SK-N-SH (cell line): ENCODE measurements around the gene ST3GAL6. TPM values are rescaled to one million over a fixed set of nuclear protein-coding genes. Genes with fewer than 3 reads are reported as not detected.
A peak's percentile ranks its signal among the peaks of the same experiment; 100 is the strongest.

Experiments used
- CTCF ChIA-PET: fragments of 300-600, 350-600 bp; formaldehyde crosslinking; extraction: SDS; loops from one replicate; lab custom pipeline; 2021; lab: Yijun Ruan, JAX
- POLR2A ChIA-PET: fragments of 350-600 bp; sonication (Branson Sonifier 250); formaldehyde crosslinking; extraction: SDS; loops from one replicate; lab custom pipeline; 2020; ENCODE audit warnings: antibody characterized with exemption, inconsistent platforms; lab: Yijun Ruan, JAX
- DNase-seq: peaks from one replicate; pipeline ENCODE4 v3.0.0; 2012
- H2AFZ ChIP-seq: fragments of 200-600 bp; sonication (generic); 2 replicates; pipeline ENCODE4 v1.8.1; 2016; ENCODE audit warnings: antibody characterized with exemption, mild to moderate bottlenecking, low read depth
- H3F3A ChIP-seq: fragments of 200-600 bp; sonication (generic); replicated peaks from 2 replicates; pipeline ENCODE3; 2016; ENCODE audit warnings: antibody characterized with exemption, mild to moderate bottlenecking; ENCODE audit not compliant: insufficient read depth
- H3K27ac ChIP-seq, 2 experiments: fragments of 200-500 bp in 1 of 2; fragments of 200-600 bp in 1 of 2; sonication (Bioruptor generic) in 1 of 2; sonication (generic), shearing (Covaris generic) in 1 of 2; 2 replicates each; pipeline versions ENCODE4 v1.5.1 to v1.6.1; 2014 to 2016; ENCODE audit warnings: low read depth in 2 of 2, inconsistent platforms in 1 of 2, low read length in 1 of 2, mild to moderate bottlenecking in 1 of 2, mixed read lengths in 1 of 2
- H3K27me3 ChIP-seq: fragments of 200-600 bp; sonication (generic), shearing (Covaris generic); 2 replicates; pipeline ENCODE4 v1.6.1; 2016; ENCODE audit warnings: mixed run types; ENCODE audit not compliant: insufficient read depth
- H3K36me3 ChIP-seq, 2 experiments: fragments of 200-500 bp in 1 of 2; fragments of 200-600 bp in 1 of 2; sonication (Bioruptor generic) in 1 of 2; sonication (generic) in 1 of 2; replicated peaks in 1 of 2; 2 replicates each; pipeline versions ENCODE3 to v1.5.1; 2014 to 2016; ENCODE audit warnings: low read length in 1 of 2, mild to moderate bottlenecking in 1 of 2; ENCODE audit not compliant: insufficient read depth in 2 of 2, control insufficient read depth in 1 of 2
- H3K4me1 ChIP-seq, 2 experiments: fragments of 200-500 bp in 1 of 2; fragments of 200-600 bp in 1 of 2; sonication (Bioruptor generic) in 1 of 2; sonication (generic), shearing (Covaris generic) in 1 of 2; 2 replicates each; pipeline versions ENCODE4 v1.5.1 to v1.6.1; 2014 to 2016; ENCODE audit warnings: low read depth in 1 of 2, low read length in 1 of 2, mixed run types in 1 of 2; ENCODE audit not compliant: insufficient read depth in 2 of 2, control insufficient read depth in 1 of 2
- H3K4me2 ChIP-seq: fragments of 200-600 bp; sonication (generic), shearing (Covaris generic); 2 replicates; pipeline ENCODE4 v1.6.1; 2017; ENCODE audit warnings: mixed run types
- H3K4me3 ChIP-seq, 2 experiments: fragments of 200-500 bp in 1 of 2; fragments of 200-600 bp in 1 of 2; sonication (Bioruptor generic) in 1 of 2; sonication (generic), shearing (Covaris generic) in 1 of 2; 2 replicates each; pipeline versions ENCODE4 v1.5.1 to v1.8.1; 2014 to 2016; ENCODE audit warnings: low read depth in 2 of 2, inconsistent platforms in 1 of 2, low read length in 1 of 2, mild to moderate bottlenecking in 1 of 2, mixed read lengths in 1 of 2, moderate library complexity in 1 of 2
- H3K79me2 ChIP-seq: fragments of 200-600 bp; sonication (generic); 2 replicates; pipeline ENCODE4 v1.8.1; 2017; ENCODE audit warnings: mild to moderate bottlenecking; ENCODE audit not compliant: insufficient read depth
- H3K9ac ChIP-seq: fragments of 200-600 bp; sonication (generic); 2 replicates; pipeline ENCODE4 v1.6.1; 2017; ENCODE audit warnings: mixed run types
- H3K9me2 ChIP-seq: fragments of 200-600 bp; sonication (generic); 2 replicates; pipeline ENCODE4 v1.6.1; 2017; ENCODE audit warnings: mixed run types
- H3K9me3 ChIP-seq: fragments of 200-600 bp; sonication (generic); 2 replicates; pipeline ENCODE4 v1.6.1; 2017; ENCODE audit warnings: mixed run types, mild to moderate bottlenecking, moderate library complexity
- H4K20me1 ChIP-seq: fragments of 200-600 bp; sonication (generic); 2 replicates; pipeline ENCODE4 v1.6.1; 2017; ENCODE audit warnings: mild to moderate bottlenecking, mixed run types; ENCODE audit not compliant: insufficient read depth
- EP300 ChIP-seq, 2 experiments: IDR thresholded peaks; 2 replicates each; pipeline versions ENCODE4 v1.4.0 to v1.6.1; 2012; ENCODE audit warnings: borderline replicate concordance in 1 of 2, low read depth in 1 of 2, low read length in 1 of 2
- EZH2phosphoT487 ChIP-seq: fragments of 200-600 bp; sonication (generic); IDR thresholded peaks from 2 replicates; pipeline ENCODE4 v1.6.1; 2017; ENCODE audit warnings: low read depth, mixed run types, mild to moderate bottlenecking, antibody characterized with exemption, moderate library complexity, borderline replicate concordance
- FOSL2 ChIP-seq: IDR thresholded peaks from 2 replicates; pipeline ENCODE4 v1.4.0; 2012; ENCODE audit warnings: low read depth, mild to moderate bottlenecking, moderate library complexity, borderline replicate concordance
- FOXJ3 ChIP-seq: sonication (generic); formaldehyde crosslinking; IDR thresholded peaks from 2 replicates; pipeline ENCODE4 v1.5.1; 2020; ENCODE audit warnings: mild to moderate bottlenecking, missing genetic modification reagents
- FOXM1 ChIP-seq: IDR thresholded peaks from 2 replicates; pipeline ENCODE4 v1.4.0; 2012; ENCODE audit warnings: low read depth, mild to moderate bottlenecking
- GABPA ChIP-seq: IDR thresholded peaks from 2 replicates; pipeline ENCODE4 v1.4.0; 2012; ENCODE audit warnings: low read depth, mild to moderate bottlenecking
- GATA2 ChIP-seq: sonication (generic); formaldehyde crosslinking; IDR thresholded peaks from 2 replicates; pipeline ENCODE4 v1.5.0; 2020; ENCODE audit warnings: mild to moderate bottlenecking, missing genetic modification reagents
- MEF2A ChIP-seq: IDR thresholded peaks from 2 replicates; pipeline ENCODE4 v1.4.0; 2012; ENCODE audit warnings: low read depth, borderline replicate concordance
- MXI1 ChIP-seq: IDR thresholded peaks from 2 replicates; pipeline ENCODE4 v1.6.1; 2012; ENCODE audit warnings: mild to moderate bottlenecking, low read depth, low read length, improper control_type of control experiment
- NFIC ChIP-seq: IDR thresholded peaks from 2 replicates; pipeline ENCODE4 v1.4.0; 2012; ENCODE audit warnings: borderline replicate concordance
- NRF1 ChIP-seq: IDR thresholded peaks from 2 replicates; pipeline ENCODE4 v1.6.1; 2012; ENCODE audit warnings: low read depth, mild to moderate bottlenecking, low read length
- RAD21 ChIP-seq: IDR thresholded peaks from 2 replicates; pipeline ENCODE4 v1.6.1; 2012; ENCODE audit warnings: mild to moderate bottlenecking, low read length
- RCOR1 ChIP-seq: fragments of 150-350 bp; IDR thresholded peaks from 2 replicates; pipeline ENCODE4 v1.6.1; 2017; ENCODE audit warnings: antibody characterized with exemption, low read length
- RFX5 ChIP-seq: IDR thresholded peaks from 2 replicates; pipeline ENCODE4 v1.6.1; 2012; ENCODE audit warnings: mild to moderate bottlenecking, improper control_type of control experiment, low read length
- RXRA ChIP-seq: IDR thresholded peaks from 2 replicates; pipeline ENCODE4 v1.4.0; 2012; ENCODE audit warnings: low read depth, mild to moderate bottlenecking, borderline replicate concordance
- TAF1 ChIP-seq: IDR thresholded peaks from 2 replicates; pipeline ENCODE4 v1.6.1; 2012; ENCODE audit warnings: low read depth, mild to moderate bottlenecking, low read length, moderate library complexity, borderline replicate concordance
- TCF12 ChIP-seq: IDR thresholded peaks from 2 replicates; pipeline ENCODE4 v1.4.0; 2012
- TEAD4 ChIP-seq: IDR thresholded peaks from 2 replicates; pipeline ENCODE4 v1.4.0; 2012; ENCODE audit warnings: mild to moderate bottlenecking, borderline replicate concordance; ENCODE audit not compliant: insufficient read depth
- YY1 ChIP-seq: IDR thresholded peaks from 2 replicates; pipeline ENCODE4 v1.4.0; 2012; ENCODE audit warnings: low read depth, mild to moderate bottlenecking
- WGBS: methylation state at CpG from one replicate; pipeline ENCODE4 v1.1.6; 2017; ENCODE audit warnings: low lambda C conversion rate; 5-methylcytosine and 5-hydroxymethylcytosine counted together
- polyA plus RNA-seq, 3 experiments: library from polyadenylated mRNA; depleted of rRNA; stranded (reverse); fragments of >200 nt; gene quantifications; 2 replicates each; pipeline ENCODE4 v1.2.3, GENCODE V29; 2012
- TF ChIP-seq, protein P1 (sequence below): IDR thresholded peaks from 2 replicates; pipeline ENCODE4 v1.4.0; 2012; ENCODE audit warnings: low read depth, borderline replicate concordance
- TF ChIP-seq, protein P2 (sequence below): IDR thresholded peaks from 2 replicates; pipeline ENCODE4; 2012
- TF ChIP-seq, protein P3 (sequence below): IDR thresholded peaks from 2 replicates; pipeline ENCODE4 v1.4.0; 2012; ENCODE audit warnings: low read depth, borderline replicate concordance
- TF ChIP-seq, protein P4 (sequence below): IDR thresholded peaks from 2 replicates; pipeline ENCODE4 v1.4.0; 2012; ENCODE audit warnings: low read depth
- TF ChIP-seq, protein P5 (sequence below): fragments of 150-350 bp; IDR thresholded peaks from 2 replicates; pipeline ENCODE4 v1.6.1; 2017; ENCODE audit warnings: antibody characterized with exemption, low read length, low read depth, borderline replicate concordance
- TF ChIP-seq, protein P6 (sequence below): fragments of 150-350 bp; IDR thresholded peaks from 2 replicates; pipeline ENCODE4 v1.6.1; 2016; ENCODE audit warnings: mild to moderate bottlenecking, low read depth, low read length

ST3GAL6 gene
- polyA plus RNA-seq, 1 of the 3 experiments (the other 2 are of a cell fraction) = 16.3 TPM

DNA sequence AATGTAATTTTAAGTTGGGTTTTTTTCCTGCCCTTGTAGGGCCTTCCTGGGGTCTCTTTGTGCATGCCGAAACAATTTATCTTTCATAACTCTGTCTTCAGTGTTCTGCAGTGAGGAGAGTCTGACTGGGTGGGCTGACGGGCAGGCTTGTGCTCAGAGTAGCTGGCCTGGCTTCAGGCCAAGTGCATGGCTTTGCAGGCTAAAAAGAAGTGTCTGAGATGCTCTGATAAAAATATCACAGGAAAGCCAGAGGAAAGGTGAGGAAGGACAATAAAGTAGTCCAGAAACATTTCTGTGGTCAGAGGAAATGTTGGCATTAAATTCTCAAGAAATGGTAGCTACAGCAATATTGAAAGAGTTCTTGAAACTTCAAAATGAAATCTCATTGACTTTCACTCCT, 25.5 kb downstream of the ST3GAL6 start:
- no peak overlapping the region for H2AFZ ChIP-seq
- H3K79me2 ChIP-seq = no peaks in the 10 kb centered on the region
- H3K9me3 ChIP-seq = no peaks in the 10 kb centered on the region
- no peaks in the 10 kb centered on the region for H3K27me3 ChIP-seq
- peaks cover 3 to 60% of the 10 kb centered on the region in 2 experiments for H3K36me3 ChIP-seq
- no peak overlapping the region for H3K4me2 ChIP-seq
- H3K27ac ChIP-seq = peak overlapping the region; percentile 19 to 82; a peak in 3 of 4 replicates
- peaks cover 8% of the 10 kb centered on the region; the same call in 1 of the 2 replicates for H4K20me1 ChIP-seq
- CTCF ChIA-PET = interaction anchor here (0.9 to 3.8 kb wide), 4 partner anchors 23 to 206 kb away, joined by 3 to 21 read pairs (median 4); no protein-coding TSS in a partner anchor
- no peak overlapping the region for H3K4me3 ChIP-seq
- peaks cover 70% of the 10 kb centered on the region for H3F3A ChIP-seq
- H3K9me2 ChIP-seq = no peaks in the 10 kb centered on the region
- no peak overlapping the region for H3K9ac ChIP-seq
- peaks cover 15 to 18% of the 10 kb centered on the region in 2 experiments for H3K4me1 ChIP-seq
- 27% methylated on average over 2 of the region's 2 CpGs for whole genome bisulfite sequencing
- POLR2A ChIA-PET = interaction anchor here (0.9 kb wide), 1 partner anchor 55 kb away, joined by 3 read pairs; no protein-coding TSS in a partner anchor
- peak; percentile 49 for DNase-seq
- TF ChIP-seq TEAD4 = no peak
- TF ChIP-seq NFIC = peak; percentile 82
- TF ChIP-seq, protein P1, sequence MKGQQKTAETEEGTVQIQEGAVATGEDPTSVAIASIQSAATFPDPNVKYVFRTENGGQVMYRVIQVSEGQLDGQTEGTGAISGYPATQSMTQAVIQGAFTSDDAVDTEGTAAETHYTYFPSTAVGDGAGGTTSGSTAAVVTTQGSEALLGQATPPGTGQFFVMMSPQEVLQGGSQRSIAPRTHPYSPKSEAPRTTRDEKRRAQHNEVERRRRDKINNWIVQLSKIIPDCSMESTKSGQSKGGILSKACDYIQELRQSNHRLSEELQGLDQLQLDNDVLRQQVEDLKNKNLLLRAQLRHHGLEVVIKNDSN = no peak
- 0 out of 4 replicates have a peak, but pooled peaks have one; percentile 21 to 35 for TF ChIP-seq EP300 (IDR thresholded peaks at IDR 0.05; ENCODE audit: borderline replicate concordance in 1 of 2, low read depth in 1 of 2, low read length in 1 of 2)
- TF ChIP-seq, protein P2, sequence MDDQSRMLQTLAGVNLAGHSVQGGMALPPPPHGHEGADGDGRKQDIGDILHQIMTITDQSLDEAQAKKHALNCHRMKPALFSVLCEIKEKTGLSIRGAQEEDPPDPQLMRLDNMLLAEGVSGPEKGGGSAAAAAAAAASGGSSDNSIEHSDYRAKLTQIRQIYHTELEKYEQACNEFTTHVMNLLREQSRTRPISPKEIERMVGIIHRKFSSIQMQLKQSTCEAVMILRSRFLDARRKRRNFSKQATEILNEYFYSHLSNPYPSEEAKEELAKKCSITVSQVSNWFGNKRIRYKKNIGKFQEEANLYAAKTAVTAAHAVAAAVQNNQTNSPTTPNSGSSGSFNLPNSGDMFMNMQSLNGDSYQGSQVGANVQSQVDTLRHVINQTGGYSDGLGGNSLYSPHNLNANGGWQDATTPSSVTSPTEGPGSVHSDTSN = peak; percentile 23; the same call in 1 of the 2 replicates
- TF ChIP-seq, protein P3, sequence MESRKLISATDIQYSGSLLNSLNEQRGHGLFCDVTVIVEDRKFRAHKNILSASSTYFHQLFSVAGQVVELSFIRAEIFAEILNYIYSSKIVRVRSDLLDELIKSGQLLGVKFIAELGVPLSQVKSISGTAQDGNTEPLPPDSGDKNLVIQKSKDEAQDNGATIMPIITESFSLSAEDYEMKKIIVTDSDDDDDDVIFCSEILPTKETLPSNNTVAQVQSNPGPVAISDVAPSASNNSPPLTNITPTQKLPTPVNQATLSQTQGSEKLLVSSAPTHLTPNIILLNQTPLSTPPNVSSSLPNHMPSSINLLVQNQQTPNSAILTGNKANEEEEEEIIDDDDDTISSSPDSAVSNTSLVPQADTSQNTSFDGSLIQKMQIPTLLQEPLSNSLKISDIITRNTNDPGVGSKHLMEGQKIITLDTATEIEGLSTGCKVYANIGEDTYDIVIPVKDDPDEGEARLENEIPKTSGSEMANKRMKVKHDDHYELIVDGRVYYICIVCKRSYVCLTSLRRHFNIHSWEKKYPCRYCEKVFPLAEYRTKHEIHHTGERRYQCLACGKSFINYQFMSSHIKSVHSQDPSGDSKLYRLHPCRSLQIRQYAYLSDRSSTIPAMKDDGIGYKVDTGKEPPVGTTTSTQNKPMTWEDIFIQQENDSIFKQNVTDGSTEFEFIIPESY = no peak
- TF ChIP-seq TCF12 = peak; percentile 51; the same call in 1 of the 2 replicates
- no peak for TF ChIP-seq FOXM1
- TF ChIP-seq RAD21 = no peak
- no peak for TF ChIP-seq MEF2A
- TF ChIP-seq RCOR1 = 0 out of 2 replicates have a peak, but pooled peaks have one; percentile 43
- TF ChIP-seq RXRA = no peak
- TF ChIP-seq TAF1 = no peak
- TF ChIP-seq MXI1 = peak; percentile 61; the same call in 1 of the 2 replicates
- TF ChIP-seq YY1 = no peak
- TF ChIP-seq NRF1 = no peak
- no peak for TF ChIP-seq EZH2phosphoT487
- TF ChIP-seq GATA2 (CRISPR knock-in tag) = peak; percentile 56
- TF ChIP-seq, protein P4, sequence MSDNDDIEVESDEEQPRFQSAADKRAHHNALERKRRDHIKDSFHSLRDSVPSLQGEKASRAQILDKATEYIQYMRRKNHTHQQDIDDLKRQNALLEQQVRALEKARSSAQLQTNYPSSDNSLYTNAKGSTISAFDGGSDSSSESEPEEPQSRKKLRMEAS = no peak
- TF ChIP-seq, protein P5, sequence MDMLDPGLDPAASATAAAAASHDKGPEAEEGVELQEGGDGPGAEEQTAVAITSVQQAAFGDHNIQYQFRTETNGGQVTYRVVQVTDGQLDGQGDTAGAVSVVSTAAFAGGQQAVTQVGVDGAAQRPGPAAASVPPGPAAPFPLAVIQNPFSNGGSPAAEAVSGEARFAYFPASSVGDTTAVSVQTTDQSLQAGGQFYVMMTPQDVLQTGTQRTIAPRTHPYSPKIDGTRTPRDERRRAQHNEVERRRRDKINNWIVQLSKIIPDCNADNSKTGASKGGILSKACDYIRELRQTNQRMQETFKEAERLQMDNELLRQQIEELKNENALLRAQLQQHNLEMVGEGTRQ = no peak
- TF ChIP-seq, protein P6, sequence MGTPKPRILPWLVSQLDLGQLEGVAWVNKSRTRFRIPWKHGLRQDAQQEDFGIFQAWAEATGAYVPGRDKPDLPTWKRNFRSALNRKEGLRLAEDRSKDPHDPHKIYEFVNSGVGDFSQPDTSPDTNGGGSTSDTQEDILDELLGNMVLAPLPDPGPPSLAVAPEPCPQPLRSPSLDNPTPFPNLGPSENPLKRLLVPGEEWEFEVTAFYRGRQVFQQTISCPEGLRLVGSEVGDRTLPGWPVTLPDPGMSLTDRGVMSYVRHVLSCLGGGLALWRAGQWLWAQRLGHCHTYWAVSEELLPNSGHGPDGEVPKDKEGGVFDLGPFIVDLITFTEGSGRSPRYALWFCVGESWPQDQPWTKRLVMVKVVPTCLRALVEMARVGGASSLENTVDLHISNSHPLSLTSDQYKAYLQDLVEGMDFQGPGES = no peak
- 0 out of 2 replicates have a peak, but pooled peaks have one; percentile 33 for TF ChIP-seq RFX5
- TF ChIP-seq FOSL2 = no peak; the same call in 1 of the 2 replicates
- no peak for TF ChIP-seq FOXJ3 (CRISPR knock-in tag)
- no peak for TF ChIP-seq GABPA
